Calu3 (cell line): ENCODE data around the gene PDE4A. TPM values are rescaled to one million over a fixed set of nuclear protein-coding genes. Genes with fewer than 3 reads are reported as not detected.

Experiments
- BruUV-seq: library from RNA; stranded (reverse); fragments of 400-500 nt; replicated peaks from 2 replicates; lab custom pipeline; 2021; lab: Mats Ljungman, UMichigan
- CTCF ChIA-PET: fragments of 300-600 bp; sonication (Branson Sonifier 250); formaldehyde crosslinking; loops from one replicate; lab custom pipeline; 2022; ENCODE audit warnings: antibody characterized with exemption; lab: Charles Lee
- DNase-seq: peaks from one replicate; pipeline ENCODE4 v3.0.0; 2022
- H3K27ac Mint-ChIP-seq: one replicate; pipeline ENCODE4 v1.8.0; 2022; ENCODE audit warnings: mixed read lengths; ENCODE audit not compliant: unreplicated experiment
- H3K27me3 Mint-ChIP-seq: one replicate; pipeline ENCODE4 v1.8.0; 2022; ENCODE audit warnings: mixed read lengths; ENCODE audit not compliant: unreplicated experiment
- H3K36me3 Mint-ChIP-seq: one replicate; pipeline ENCODE4 v1.8.0; 2022; ENCODE audit warnings: mild to moderate bottlenecking, moderate library complexity, mixed read lengths; ENCODE audit not compliant: insufficient read depth, unreplicated experiment
- H3K4me1 Mint-ChIP-seq: one replicate; pipeline ENCODE4 v1.8.0; 2022; ENCODE audit warnings: mild to moderate bottlenecking, low read depth, mixed read lengths; ENCODE audit not compliant: unreplicated experiment
- H3K4me3 Mint-ChIP-seq: one replicate; pipeline ENCODE4 v1.8.0; 2022; ENCODE audit warnings: mild to moderate bottlenecking, low read depth, moderate library complexity, mixed read lengths; ENCODE audit not compliant: unreplicated experiment
- H3K9me3 Mint-ChIP-seq: one replicate; pipeline ENCODE4 v1.8.0; 2022; ENCODE audit warnings: low read depth, mixed read lengths; ENCODE audit not compliant: unreplicated experiment
- CTCF ChIP-seq: fragments of 200-600 bp; IDR thresholded peaks from one replicate; pipeline ENCODE4 v1.8.0; 2022; ENCODE audit warnings: antibody characterized with exemption; ENCODE audit not compliant: unreplicated experiment
- intact Hi-C: fragments of 100-400 bp; cut with micrococcal nuclease; formaldehyde crosslinking; loops from one replicate; pipeline ENCODE4 v1.10.0; 2022; ENCODE audit not compliant: unreplicated experiment
- total RNA-seq: library from RNA; stranded (reverse); gene quantifications from 2 replicates; pipeline ENCODE4 v1.2.3, GENCODE V29; 2022

Gene PDE4A
- total RNA-seq, 1 experiment from 2014 or later, result 2.8 TPM

GRCh38 chr19:10499550-10500246 is 79.4 kb downstream of the PDE4A start:
- Mint-ChIP-seq H3K4me3 (no peak overlapping the region), H3K4me1 (peaks cover 13% of the 10 kb centered on the region), H3K27me3 (no peaks in the 10 kb centered on the region), H3K36me3 (peaks cover 27% of the 10 kb centered on the region), H3K9me3 (no peaks in the 10 kb centered on the region), H3K27ac (no peak overlapping the region)
- no TSS peak for BruUV-seq
- no peak for DNase-seq
- intact Hi-C loops, result no loop called here
- CTCF ChIA-PET, result no interaction called here
- TF ChIP-seq CTCF, result no peak

DNA sequence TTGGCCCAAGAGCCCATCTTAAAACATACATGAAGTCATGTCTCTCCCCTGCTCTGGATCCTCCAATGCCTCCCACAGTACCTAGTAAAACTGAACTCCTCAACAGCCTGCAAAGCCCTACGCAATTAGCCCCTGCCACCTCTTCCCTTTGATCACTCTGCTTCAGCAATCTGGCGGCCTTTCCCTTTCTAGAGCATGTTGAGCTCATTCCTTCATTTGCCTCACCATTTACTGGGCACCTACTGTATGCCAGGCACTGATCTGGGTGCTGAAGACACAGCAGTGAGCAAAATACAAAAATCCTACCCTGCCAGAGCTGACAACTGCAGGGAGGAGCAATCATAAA is 79.9 kb downstream of the PDE4A start:
- H3K27ac Mint-ChIP-seq, result no peak overlapping the region
- intact Hi-C loops, result no loop called here
- peaks cover 13% of the 10 kb centered on the region for H3K4me1 Mint-ChIP-seq
- TF ChIP-seq CTCF, result no peak
- CTCF ChIA-PET, result no interaction called here
- DNase-seq, result no peak
- H3K36me3 Mint-ChIP-seq, result peaks cover 27% of the 10 kb centered on the region
- no peaks in the 10 kb centered on the region for H3K27me3 Mint-ChIP-seq
- no peak overlapping the region for H3K4me3 Mint-ChIP-seq
- no peaks in the 10 kb centered on the region for H3K9me3 Mint-ChIP-seq
- no TSS peak for BruUV-seq

- DNase-seq, result peak; percentile 61
- Mint-ChIP-seq H3K36me3 (peaks cover 27% of the 10 kb centered on the region), H3K9me3 (no peaks in the 10 kb centered on the region), H3K27me3 (no peaks in the 10 kb centered on the region), H3K4me1 (peaks cover 13% of the 10 kb centered on the region), H3K4me3 (peak overlapping the region; percentile 85), H3K27ac (peak overlapping the region; percentile 82)
- CTCF ChIA-PET, result no interaction called here
- intact Hi-C loops, result no loop called here
- no peak for TF ChIP-seq CTCF
- BruUV-seq, result TSS peak; percentile 51
Observed at GRCh38 chr19:10501971-10502523, 81.7 kb downstream of the PDE4A start.

DNA sequence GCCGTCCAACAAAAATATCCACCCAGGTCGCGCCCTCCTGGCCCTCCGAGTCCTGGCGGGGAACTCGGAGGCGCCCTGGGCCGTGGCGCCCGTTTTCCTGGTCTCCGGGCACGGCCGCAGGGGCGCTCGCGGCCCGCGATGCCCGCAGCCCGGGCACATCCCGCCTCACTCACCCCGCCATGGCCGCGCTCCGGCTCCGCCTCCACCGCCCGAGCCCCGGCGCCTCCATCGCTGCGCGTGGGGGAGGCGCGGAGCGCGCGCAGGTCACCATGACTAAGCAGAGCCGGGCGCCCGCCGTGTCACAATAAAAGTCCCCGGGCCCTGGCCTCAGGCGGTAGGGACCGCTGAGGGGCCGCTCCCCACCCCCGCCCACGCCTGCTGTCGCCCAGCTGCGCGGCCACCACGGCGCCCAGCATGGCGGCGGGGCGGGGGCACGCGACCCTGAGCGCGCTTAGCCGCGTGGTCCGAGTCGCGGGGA is 82.2 kb downstream of the PDE4A start:
- intact Hi-C loops, result no loop called here

More for the DNA sequence above, 82.2 kb downstream of the PDE4A start:
- peak overlapping the region; percentile 82 for H3K27ac Mint-ChIP-seq
- BruUV-seq, result no TSS peak
- peaks cover 13% of the 10 kb centered on the region for H3K4me1 Mint-ChIP-seq
- H3K9me3 Mint-ChIP-seq, result no peaks in the 10 kb centered on the region
- peak overlapping the region; percentile 85 for H3K4me3 Mint-ChIP-seq
- CTCF ChIA-PET, result interaction anchor here (0.6 kb wide), 1 partner anchor 55 kb away, joined by 10 read pairs; no protein-coding TSS in a partner anchor
- no peaks in the 10 kb centered on the region for H3K27me3 Mint-ChIP-seq
- peak; percentile 90 for DNase-seq
- H3K36me3 Mint-ChIP-seq, result peaks cover 27% of the 10 kb centered on the region
- no peak for TF ChIP-seq CTCF
